IMR-90 (cell line): Measurements from ENCODE around the gene CPLX3. TPM values are rescaled to one million over a fixed set of nuclear protein-coding genes. Genes with fewer than 3 reads are reported as not detected.

Source experiments
- ATAC-seq: fragments of 200-7000 bp; cut with Tn5 transposase; 2 replicates; pipeline ENCODE4 v1.9.1; 2020; ENCODE audit warnings: low read depth, mild to moderate bottlenecking, moderate library complexity
- BruUV-seq: library from RNA; stranded (reverse); fragments of 400-500 nt; replicated peaks from 2 replicates; lab custom pipeline; 2021; lab: Mats Ljungman, UMichigan
- CTCF ChIA-PET: fragments of 300-600 bp; formaldehyde crosslinking; extraction: SDS; loops from one replicate; lab custom pipeline; 2021; ENCODE audit warnings: antibody characterized with exemption; lab: Yijun Ruan, JAX
- POLR2A ChIA-PET: fragments of 300-600 bp; sonication (Branson Sonifier 250); formaldehyde crosslinking; loops from one replicate; lab custom pipeline; 2022; ENCODE audit warnings: antibody characterized with exemption; ENCODE audit not compliant: unreplicated experiment; lab: Charles Lee
- DNase-seq: peaks from one replicate; pipeline ENCODE4 v3.0.0; 2013
- H2AFZ ChIP-seq: replicated peaks from 2 replicates; pipeline ENCODE3; 2013; ENCODE audit warnings: low read length, mild to moderate bottlenecking; ENCODE audit not compliant: poor library complexity
- H2AK5ac ChIP-seq: 2 replicates; pipeline ENCODE4 v1.6.1; 2013; ENCODE audit warnings: low read depth, low read length, inconsistent platforms
- H2AK9ac ChIP-seq: replicated peaks from 2 replicates; pipeline ENCODE3; 2013; ENCODE audit warnings: mild to moderate bottlenecking, low read depth, low read length, moderate library complexity; ENCODE audit not compliant: poor library complexity
- H2BK120ac ChIP-seq: 2 replicates; pipeline ENCODE4 v1.6.1; 2013; ENCODE audit warnings: low read depth, low read length, inconsistent platforms
- H2BK15ac ChIP-seq: 3 replicates; pipeline ENCODE4 v1.6.1; 2013; ENCODE audit warnings: low read depth, low read length, inconsistent platforms
- H2BK20ac ChIP-seq: 2 replicates; pipeline ENCODE4 v1.6.1; 2013; ENCODE audit warnings: low read depth, mild to moderate bottlenecking, inconsistent platforms, low read length, moderate library complexity
- H2BK5ac ChIP-seq: 2 replicates; pipeline ENCODE4 v1.6.1; 2013; ENCODE audit warnings: mild to moderate bottlenecking, low read depth, low read length, inconsistent platforms; ENCODE audit not compliant: poor library complexity, severe bottlenecking
- H3K14ac ChIP-seq: replicated peaks from 2 replicates; pipeline ENCODE4 v1.6.1; 2013; ENCODE audit warnings: low read depth, low read length, inconsistent platforms
- H3K18ac ChIP-seq: 2 replicates; pipeline ENCODE4 v1.6.1; 2013; ENCODE audit warnings: low read depth, low read length, control low read depth
- H3K23ac ChIP-seq: 2 replicates; pipeline ENCODE4 v1.6.1; 2013; ENCODE audit warnings: low read depth, low read length, inconsistent platforms
- H3K27ac ChIP-seq: 2 replicates; pipeline ENCODE4 v1.5.1; 2013; ENCODE audit warnings: mild to moderate bottlenecking, control low read depth, low read length; ENCODE audit not compliant: insufficient read depth
- H3K27me3 ChIP-seq: 2 replicates; pipeline ENCODE4 v1.6.1; 2013; ENCODE audit warnings: low read length; ENCODE audit not compliant: control insufficient read depth, insufficient read depth
- H3K36me3 ChIP-seq: 2 replicates; pipeline ENCODE4 v1.6.1; 2013; ENCODE audit warnings: low read length, mixed read lengths; ENCODE audit not compliant: control insufficient read depth, insufficient read depth
- H3K4ac ChIP-seq: 2 replicates; pipeline ENCODE4 v1.6.1; 2013; ENCODE audit warnings: low read depth, low read length, inconsistent platforms
- H3K4me1 ChIP-seq: 2 replicates; pipeline ENCODE4 v1.6.1; 2013; ENCODE audit warnings: low read length, mixed read lengths; ENCODE audit not compliant: control insufficient read depth, insufficient read depth
- H3K4me2 ChIP-seq: 2 replicates; pipeline ENCODE4 v1.6.1; 2013; ENCODE audit warnings: low read depth, mild to moderate bottlenecking, control low read depth, low read length, moderate library complexity
- H3K4me3 ChIP-seq: 2 replicates; pipeline ENCODE4 v1.5.1; 2013; ENCODE audit warnings: low read depth, mild to moderate bottlenecking, control low read depth, low read length, moderate library complexity; ENCODE audit not compliant: insufficient read depth
- H3K56ac ChIP-seq: 2 replicates; pipeline ENCODE4 v1.6.1; 2013; ENCODE audit warnings: low read length, inconsistent platforms; ENCODE audit not compliant: insufficient read depth; ENCODE audit errors: extremely low read depth
- H3K79me1 ChIP-seq, 2 experiments: 2 replicates each; pipeline ENCODE4 v1.6.1; 2013; ENCODE audit warnings: low read length in 2 of 2, inconsistent platforms in 1 of 2, low read depth in 1 of 2
- H3K9ac ChIP-seq: 2 replicates; pipeline ENCODE4 v1.6.1; 2013; ENCODE audit warnings: low read depth, low read length, control low read depth
- H3K9me1 ChIP-seq: 2 replicates; pipeline ENCODE4 v1.6.1; 2013; ENCODE audit warnings: low read length, inconsistent platforms; ENCODE audit not compliant: insufficient read depth
- H3K9me3 ChIP-seq: 2 replicates; pipeline ENCODE4 v1.6.1; 2013; ENCODE audit warnings: low read length; ENCODE audit not compliant: control insufficient read depth, insufficient read depth
- H4K20me1 ChIP-seq: 2 replicates; pipeline ENCODE4 v1.6.1; 2013; ENCODE audit warnings: low read length, inconsistent platforms; ENCODE audit not compliant: insufficient read depth
- H4K5ac ChIP-seq: 2 replicates; pipeline ENCODE4 v1.6.1; 2013; ENCODE audit warnings: mild to moderate bottlenecking, low read depth, low read length, control low read depth
- H4K8ac ChIP-seq, 2 experiments: 2 replicates each; pipeline ENCODE4 v1.6.1; 2013; ENCODE audit warnings: low read depth in 2 of 2, low read length in 2 of 2, control low read depth in 1 of 2, inconsistent platforms in 1 of 2
- H4K91ac ChIP-seq: 2 replicates; pipeline ENCODE4 v1.6.1; 2013; ENCODE audit warnings: low read depth, low read length, inconsistent platforms; ENCODE audit not compliant: insufficient read depth
- BHLHE40 ChIP-seq: fragments of 150-350 bp; IDR thresholded peaks from 2 replicates; pipeline ENCODE4 v1.6.1; 2016; ENCODE audit warnings: mild to moderate bottlenecking, low read depth, low read length
- CEBPB ChIP-seq: IDR thresholded peaks from 2 replicates; pipeline ENCODE4 v1.6.1; 2012; ENCODE audit warnings: low read depth, low read length, improper control_type of control experiment
- CHD1 ChIP-seq: IDR thresholded peaks from 2 replicates; pipeline ENCODE4 v1.6.1; 2012; ENCODE audit warnings: low read depth, low read length, improper control_type of control experiment
- CTCF ChIP-seq: conservative IDR thresholded peaks from 2 replicates; pipeline ENCODE4 v1.5.1; 2012; ENCODE audit warnings: mild to moderate bottlenecking, low read depth, low read length, improper control_type of control experiment
- ELK1 ChIP-seq: fragments of 150-350 bp; IDR thresholded peaks from 2 replicates; pipeline ENCODE4 v1.6.1; 2016; ENCODE audit warnings: low read depth, mild to moderate bottlenecking, low read length, moderate library complexity, borderline replicate concordance
- FOS ChIP-seq: fragments of 150-350 bp; IDR thresholded peaks from 2 replicates; pipeline ENCODE4 v1.6.1; 2016; ENCODE audit warnings: low read depth, low read length
- MAFK ChIP-seq: IDR thresholded peaks from 2 replicates; pipeline ENCODE4 v1.6.1; 2012; ENCODE audit warnings: low read depth, low read length, improper control_type of control experiment
- MAZ ChIP-seq: IDR thresholded peaks from 2 replicates; pipeline ENCODE4 v1.6.1; 2012; ENCODE audit warnings: low read depth, mild to moderate bottlenecking, low read length, improper control_type of control experiment, moderate library complexity, borderline replicate concordance
- MXI1 ChIP-seq: IDR thresholded peaks from 2 replicates; pipeline ENCODE4 v1.6.1; 2012; ENCODE audit warnings: low read depth, mild to moderate bottlenecking, low read length, moderate library complexity, borderline replicate concordance
- NFE2L2 ChIP-seq: fragments of 150-350 bp; IDR thresholded peaks from 2 replicates; pipeline ENCODE4 v1.6.1; 2016; ENCODE audit warnings: low read depth, mild to moderate bottlenecking, low read length
- POLR2A ChIP-seq: IDR thresholded peaks from 2 replicates; pipeline ENCODE4 v1.6.1; 2012; ENCODE audit warnings: mild to moderate bottlenecking, low read depth, low read length
- RAD21 ChIP-seq: IDR thresholded peaks from 2 replicates; pipeline ENCODE4 v1.6.1; 2012; ENCODE audit warnings: low read length, improper control_type of control experiment
- RCOR1 ChIP-seq: IDR thresholded peaks from 2 replicates; pipeline ENCODE4 v1.6.1; 2012; ENCODE audit warnings: mild to moderate bottlenecking, low read length, improper control_type of control experiment; ENCODE audit not compliant: insufficient replicate concordance
- RFX5 ChIP-seq: IDR thresholded peaks from 2 replicates; pipeline ENCODE4 v1.8.0; 2012; ENCODE audit warnings: low read depth, mild to moderate bottlenecking, low read length, moderate library complexity
- SMC3 ChIP-seq: fragments of 150-350 bp; IDR thresholded peaks from 2 replicates; pipeline ENCODE4 v1.6.1; 2016; ENCODE audit warnings: low read depth, mild to moderate bottlenecking, antibody characterized with exemption, low read length, moderate library complexity
- WGBS, 2 experiments: methylation state at CpG; one replicate each; pipeline versions ENCODE4 v1.1.5 to v1.1.7; 2013; ENCODE audit warnings: missing lambda C conversion rate in 2 of 2; ENCODE audit not compliant: insufficient read length in 1 of 2; ENCODE audit errors: extremely low coverage in 2 of 2; 5-methylcytosine and 5-hydroxymethylcytosine counted together
- dilution Hi-C: fragments of 300-500 bp; cut with HindIII; formaldehyde crosslinking; loops from one replicate; pipeline ENCODE4 v1.14.3; 2018; ENCODE audit warnings: low sequenced_read_pairs; ENCODE audit not compliant: unreplicated experiment
- in situ Hi-C: fragments of 300-500 bp; cut with MboI; formaldehyde crosslinking; loops from 3 replicates; pipeline ENCODE4 v1.14.3; 2019; ENCODE audit warnings: low sequenced_read_pairs, inconsistent platforms, mixed read lengths
- intact Hi-C: fragments of 100-400 bp; cut with micrococcal nuclease; formaldehyde crosslinking; loops from 2 replicates; pipeline ENCODE4 v1.10.0; 2022
- polyA plus RNA-seq, 3 experiments: library from polyadenylated mRNA; depleted of rRNA; stranded (reverse); fragments of >200 nt; gene quantifications; 2 replicates each; pipeline ENCODE4 v1.2.3, GENCODE V29; 2012; ENCODE audit warnings: low replicate concordance in 1 of 3
- total RNA-seq: library from RNA; depleted of rRNA; stranded (reverse); fragments of >200 nt; gene quantifications from 2 replicates; pipeline ENCODE4 v1.2.3, GENCODE V29; 2012
- TF ChIP-seq, protein P1 (sequence below): fragments of 150-350 bp; IDR thresholded peaks from 2 replicates; pipeline ENCODE4 v1.6.1; 2017; ENCODE audit warnings: mild to moderate bottlenecking, antibody characterized with exemption, low read length, low read depth

CPLX3 gene
- total and polyA plus RNA-seq, 2 of the 4 experiments (the other 2 are of a cell fraction) = not detected

- Histone ChIP-seq H2BK20ac (no peak overlapping the region), H3K14ac (no peak overlapping the region), H4K8ac (no peak overlapping the region), H3K4me2 (no peak overlapping the region), H3K56ac (no peak overlapping the region), H2BK15ac (no peak overlapping the region), H3K4me3 (no peak overlapping the region), H3K23ac (no peak overlapping the region), H2AFZ (no peak overlapping the region), H3K18ac (no peak overlapping the region), H3K4ac (no peak overlapping the region), H3K36me3 (peaks cover 2% of the 10 kb centered on the region), H2AK5ac (no peak overlapping the region), H3K9me1 (peaks cover 39% of the 10 kb centered on the region), H2AK9ac (no peak overlapping the region), H3K4me1 (peaks cover 13% of the 10 kb centered on the region), H4K91ac (no peak overlapping the region), H2BK5ac (no peak overlapping the region), H4K5ac (no peak overlapping the region), H3K27me3 (no peaks in the 10 kb centered on the region), H3K27ac (no peak overlapping the region), H3K9ac (no peak overlapping the region), H2BK120ac (no peak overlapping the region), H3K9me3 (no peaks in the 10 kb centered on the region), H4K20me1 (peaks cover 72% of the 10 kb centered on the region), H3K79me1 (peaks cover 14 to 78% of the 10 kb centered on the region in 2 experiments)
- CTCF ChIA-PET = no interaction called here
- in situ Hi-C loops = no loop called here
- no peak for TF ChIP-seq RFX5
- TF ChIP-seq POLR2A = no peak
- no peak for TF ChIP-seq MAZ
- TF ChIP-seq MAFK = no peak
- TF ChIP-seq RAD21 = no peak
- TF ChIP-seq CEBPB = no peak
- TF ChIP-seq SMC3 = no peak
- no peak for TF ChIP-seq BHLHE40
- no peak for TF ChIP-seq NFE2L2
- TF ChIP-seq RCOR1 = no peak
- TF ChIP-seq ELK1 = no peak
- TF ChIP-seq CTCF = no peak
- TF ChIP-seq MXI1 = no peak
- TF ChIP-seq FOS = no peak
- TF ChIP-seq, protein P1, sequence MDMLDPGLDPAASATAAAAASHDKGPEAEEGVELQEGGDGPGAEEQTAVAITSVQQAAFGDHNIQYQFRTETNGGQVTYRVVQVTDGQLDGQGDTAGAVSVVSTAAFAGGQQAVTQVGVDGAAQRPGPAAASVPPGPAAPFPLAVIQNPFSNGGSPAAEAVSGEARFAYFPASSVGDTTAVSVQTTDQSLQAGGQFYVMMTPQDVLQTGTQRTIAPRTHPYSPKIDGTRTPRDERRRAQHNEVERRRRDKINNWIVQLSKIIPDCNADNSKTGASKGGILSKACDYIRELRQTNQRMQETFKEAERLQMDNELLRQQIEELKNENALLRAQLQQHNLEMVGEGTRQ = no peak
- TF ChIP-seq CHD1 = no peak
- no TSS peak for BruUV-seq
- POLR2A ChIA-PET = no interaction called here
- ATAC-seq = no peak
- dilution Hi-C loops = no loop called here
- intact Hi-C loops = no loop called here
- 100% methylated on average over 1 of the region's 2 CpGs; no CpG with 5 or more reads in 1 of the 2 experiments for WGBS, 2 experiments
- no peak for DNase-seq
Observed at GRCh38 chr15:74865316-74865715, 38.9 kb downstream of the CPLX3 start.
